GM10248 (cell line): ENCODE measurements around the gene NUMB.

ENCODE experiments used
- CTCF ChIA-PET: fragments of 300-600 bp; sonication (Branson Sonifier 250); formaldehyde crosslinking; extraction: SDS; loops from one replicate; lab custom pipeline; 2021; ENCODE audit warnings: antibody characterized with exemption; lab: Yijun Ruan, JAX
- POLR2A ChIA-PET: fragments of 350-650 bp; sonication (Branson Sonifier 250); formaldehyde crosslinking; extraction: SDS; loops from one replicate; lab custom pipeline; 2020; ENCODE audit warnings: antibody characterized with exemption; lab: Yijun Ruan, JAX
- DNase-seq: peaks from one replicate; pipeline ENCODE4 v3.0.0; 2012; ENCODE audit errors: extremely low spot score
- CTCF ChIP-seq: IDR thresholded peaks from 2 replicates; pipeline ENCODE4 v1.5.1; 2012; ENCODE audit warnings: mild to moderate bottlenecking, low read depth; ENCODE audit errors: extremely low read depth, missing control alignments, control extremely low read depth

The NUMB gene

GRCh38 chr14:73252491-73253322, 205.6 kb downstream of the NUMB start:
- no peak for TF ChIP-seq CTCF
- ChIA-PET CTCF (interaction anchor here (0.7 kb wide), 1 partner anchor 21 kb away, joined by 3 read pairs; no protein-coding TSS in a partner anchor), POLR2A (no interaction called here)
- DNase-seq = no peak

DNA sequence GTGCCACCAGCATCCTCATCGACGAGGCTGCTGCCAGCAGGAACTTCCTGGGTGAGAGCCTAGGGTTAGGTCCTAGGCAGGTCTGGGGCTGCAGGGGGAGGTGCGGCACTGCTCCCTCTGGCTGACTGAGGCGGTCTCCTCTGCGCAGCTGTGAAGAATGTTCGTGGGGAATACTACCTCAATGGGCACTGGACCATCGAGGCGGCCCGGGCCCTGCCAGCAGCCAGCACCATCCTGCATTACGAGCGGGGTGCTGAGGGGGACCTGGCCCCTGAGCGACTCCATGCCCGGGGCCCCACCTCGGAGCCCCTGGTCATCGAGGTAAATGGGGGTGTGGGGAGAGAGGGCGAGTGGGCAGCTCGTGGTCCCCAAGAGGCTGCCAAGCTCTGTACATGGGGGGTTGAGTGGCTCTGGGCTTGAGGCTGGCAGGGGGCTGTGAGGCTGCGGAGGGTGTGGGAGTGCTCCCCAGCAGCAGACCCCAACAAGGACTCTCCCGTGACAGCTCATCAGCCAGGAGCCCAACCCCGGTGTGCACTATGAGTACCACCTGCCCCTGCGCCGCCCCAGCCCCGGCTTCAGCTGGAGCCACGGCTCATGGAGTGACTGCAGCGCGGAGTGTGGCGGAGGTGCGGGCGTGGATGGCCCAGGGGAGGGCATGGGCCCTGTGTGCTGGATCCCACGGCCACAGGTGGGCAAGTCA, 206.7 kb downstream of the NUMB start:
- DNase-seq = no peak
- TF ChIP-seq CTCF = no peak
- CTCF ChIA-PET = no interaction called here
- POLR2A ChIA-PET = no interaction called here

DNA sequence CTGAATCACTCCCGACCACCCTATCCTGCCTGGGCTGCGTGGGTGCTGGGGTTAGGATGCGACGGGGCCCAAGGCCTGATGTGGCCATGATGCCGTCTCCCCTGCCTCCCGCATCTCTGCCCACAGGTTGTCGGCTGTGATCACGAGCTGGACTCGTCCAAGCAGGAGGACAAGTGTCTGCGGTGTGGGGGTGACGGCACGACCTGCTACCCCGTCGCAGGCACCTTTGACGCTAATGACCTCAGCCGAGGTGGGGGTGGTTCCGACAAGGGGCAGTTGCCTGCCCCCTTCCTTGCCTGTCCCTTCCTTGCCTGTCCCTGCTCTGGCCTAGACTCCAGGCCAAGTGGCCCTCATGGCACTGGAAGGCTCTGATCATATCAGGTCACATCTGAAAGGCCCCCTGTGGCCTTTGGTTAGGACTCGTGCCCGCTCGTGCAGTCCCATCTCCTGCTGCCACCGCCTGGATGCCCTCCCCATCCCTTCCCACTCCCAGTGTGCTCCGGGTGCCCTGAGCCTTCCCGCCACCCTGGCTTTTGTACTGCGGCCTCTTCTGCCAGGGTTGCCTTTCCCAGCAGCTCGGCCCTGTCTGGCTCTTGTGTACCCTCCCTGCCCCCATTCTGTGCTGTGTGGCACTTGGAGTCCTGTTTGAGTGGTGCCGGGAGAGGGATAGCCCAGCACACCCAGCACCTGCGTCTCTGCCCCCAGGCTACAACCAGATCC, 207.4 kb downstream of the NUMB start:
- no peak for TF ChIP-seq CTCF
- POLR2A ChIA-PET = no interaction called here
- no peak for DNase-seq
- CTCF ChIA-PET = interaction anchor here (0.9 kb wide), 1 partner anchor 19 kb away, joined by 3 read pairs; no protein-coding TSS in a partner anchor

DNA sequence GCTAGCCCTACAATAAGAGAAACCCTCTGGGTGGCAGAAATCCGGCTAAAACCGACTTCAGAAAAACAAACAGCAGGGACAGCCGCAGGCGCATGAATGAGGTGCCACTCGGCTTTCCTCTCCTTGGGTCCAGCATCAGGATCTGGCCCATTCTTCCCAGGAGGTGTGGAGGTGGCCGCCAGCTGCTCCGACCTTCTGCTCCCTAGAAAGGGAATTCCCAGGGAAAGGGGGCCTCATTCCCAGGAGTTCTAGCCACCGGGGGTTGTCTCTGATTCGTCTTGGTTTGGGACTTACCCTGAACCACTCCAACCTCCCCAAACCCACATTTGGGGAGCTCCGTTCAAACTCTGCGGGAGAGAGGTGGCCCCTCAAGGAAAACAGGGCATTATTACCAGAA, 208.0 kb downstream of the NUMB start:
- no peak for TF ChIP-seq CTCF
- ChIA-PET CTCF (interaction anchor here (0.9 kb wide), 1 partner anchor 19 kb away, joined by 3 read pairs; no protein-coding TSS in a partner anchor), POLR2A (no interaction called here)
- no peak for DNase-seq

DNA sequence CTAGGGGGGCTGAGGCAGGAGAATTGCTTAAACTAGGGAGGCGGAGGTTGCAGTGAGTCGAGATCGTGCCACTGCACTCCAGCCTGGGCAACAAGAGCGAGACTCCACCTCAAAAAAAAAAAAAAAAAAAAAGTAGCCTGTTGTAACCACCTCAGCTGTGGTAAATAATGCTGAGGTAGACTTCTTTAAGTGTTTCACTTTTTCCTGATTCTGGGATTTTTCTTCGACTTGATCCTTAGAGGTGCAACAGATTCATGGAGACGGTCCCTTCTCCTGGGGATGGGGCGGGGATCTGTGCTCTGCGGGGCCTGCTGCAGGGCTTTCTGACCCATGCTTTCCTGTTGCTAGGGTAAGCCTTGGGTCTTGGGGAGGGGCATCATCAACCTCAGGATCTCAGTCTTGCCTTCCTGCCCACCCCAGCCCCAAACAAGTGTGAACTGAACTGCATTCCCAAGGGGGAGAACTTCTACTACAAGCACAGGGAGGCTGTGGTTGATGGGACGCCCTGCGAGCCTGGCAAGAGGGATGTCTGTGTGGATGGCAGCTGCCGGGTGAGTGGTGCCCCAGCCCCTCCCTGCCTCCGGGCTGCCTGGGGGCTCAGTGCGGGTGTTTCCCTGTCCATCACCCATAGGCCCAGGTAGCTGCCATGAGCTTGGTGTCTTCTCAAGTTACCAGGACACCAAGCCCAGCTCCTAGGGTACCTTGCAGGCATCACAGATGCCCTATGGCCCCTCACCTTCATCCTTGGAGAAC, 208.6 kb downstream of the NUMB start:
- CTCF ChIA-PET = interaction anchor here (0.9 kb wide), 1 partner anchor 18 kb away, joined by 3 read pairs; no protein-coding TSS in a partner anchor
- POLR2A ChIA-PET = no interaction called here
- no peak for DNase-seq
- TF ChIP-seq CTCF = no peak
